RPMI7951 (cell line): ENCODE measurements around the gene AKR7A3. TPM values are rescaled to one million over a fixed set of nuclear protein-coding genes. Genes with fewer than 3 reads are reported as not detected.

ENCODE experiments used
- DNase-seq: peaks from one replicate; pipeline ENCODE4 v3.0.0-alpha.2; 2012; ENCODE audit warnings: low read depth
- total RNA-seq: library from RNA; depleted of rRNA; stranded (reverse); fragments of >200 nt; shearing (Covaris generic); gene quantifications from 2 replicates; pipeline ENCODE4 v1.2.3, GENCODE V29; 2014; rRNA removed

The AKR7A3 gene
- total RNA-seq, 1 experiment from 2014 or later, result 0.84 TPM

- no peak for DNase-seq
These were observed 34.2 kb downstream of the AKR7A3 start for GRCh38 chr1:19254416-19254815.

GRCh38 chr1:19251305-19252196, 37.0 kb downstream of the AKR7A3 start, which contains the start of the genes EMC1 and MRTO4:
Gene EMC1, minus strand, starts transcription at chr1:19251524. Its CDS starts 15 bp downstream, at chr1:19251509.
Gene MRTO4, plus strand, starts transcription at chr1:19251805. Its CDS starts 31 bp downstream, at chr1:19251836.
- peak; percentile 83 for DNase-seq

- DNase-seq, result no peak
These were observed 37.8 kb downstream of the AKR7A3 start for GRCh38 chr1:19250629-19251304.

GRCh38 chr1:19240673-19241538, 47.7 kb downstream of the AKR7A3 start:
- DNase-seq, result peak; percentile 49

- DNase-seq, result no peak
These were observed 48.7 kb downstream of the AKR7A3 start for GRCh38 chr1:19239876-19240275.

GRCh38 chr1:19234224-19234623, 54.3 kb downstream of the AKR7A3 start:
- no peak for DNase-seq

Other genes starting within 250 kb of the AKR7A3 start
- 45.4 and 60.2 TPM in 2 replicates for gene UBR4, start 78.5 kb downstream of the AKR7A3 start, total RNA-seq
- gene EMC1, start 37.2 kb downstream of the AKR7A3 start, total RNA-seq, result 68.7 and 71.3 TPM in 2 replicates
- gene MRTO4, start 37.0 kb downstream of the AKR7A3 start, total RNA-seq, result 42.5 and 56.4 TPM in 2 replicates
- gene AKR7A2, start 23.4 kb upstream of the AKR7A3 start, total RNA-seq, result 128 and 181 TPM in 2 replicates
- 15.4 and 18.4 TPM in 2 replicates for gene SLC66A1, start 23.6 kb upstream of the AKR7A3 start, total RNA-seq
- 324 and 335 TPM in 2 replicates for gene CAPZB, start 196.8 kb upstream of the AKR7A3 start, total RNA-seq